ENCODE results near the gene PARD3. TPM values are rescaled to one million over a fixed set of nuclear protein-coding genes. Genes with fewer than 3 reads are reported as not detected.

Gene PARD3
- total and polyA plus RNA-seq, 7 experiments from 2014 or later, result 0.19 to 1.2 (median 0.43) TPM

DNA sequence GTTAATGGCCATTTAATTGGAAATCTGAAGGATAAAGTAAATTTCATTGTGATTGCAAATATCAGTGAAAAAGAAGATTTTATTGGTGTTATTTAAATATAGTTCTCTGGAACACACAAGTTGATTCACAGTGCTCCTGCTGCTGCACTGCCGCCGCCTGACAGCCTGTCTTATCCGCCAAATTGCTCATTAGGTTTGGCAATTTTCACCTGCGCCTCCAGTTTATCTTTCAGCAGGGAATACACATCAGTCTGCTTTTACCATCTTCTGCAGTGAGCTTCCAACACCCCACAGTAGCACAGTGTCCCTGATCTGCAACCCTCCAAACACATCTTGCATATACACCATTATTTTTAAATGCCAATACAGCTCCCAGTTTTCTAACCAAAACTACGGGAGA, 308.3 kb downstream of the PARD3 start:
- no peak overlapping the region for H3K27ac Mint-ChIP-seq
- CTCF ChIA-PET, result no interaction called here
- no peaks in the 10 kb centered on the region for H3K9me3 ChIP-seq (ENCODE audit: control insufficient read depth in 2 of 3, low read length in 3 of 3)
- H3K36me3 ChIP-seq (ENCODE audit: control insufficient read depth in 2 of 3, insufficient read depth in 3 of 3, low read length in 3 of 3), result no peaks in the 10 kb centered on the region
- H3K9me3 Mint-ChIP-seq, result no peaks in the 10 kb centered on the region
- intact Hi-C loops (cut with micrococcal nuclease), result no loop called here
- no peaks in the 10 kb centered on the region for H3K4me1 ChIP-seq (ENCODE audit: control insufficient read depth in 2 of 2, insufficient read depth in 2 of 2, low read length in 2 of 2)
- DNase-seq, result no peak
- no peak overlapping the region for H3K27ac ChIP-seq (ENCODE audit: low read depth, low read length)
- no peaks in the 10 kb centered on the region for H3K27me3 ChIP-seq (ENCODE audit: control insufficient read depth in 2 of 2, insufficient read depth in 2 of 2, low read length in 2 of 2)
- no peak overlapping the region for H3K4me3 Mint-ChIP-seq
- H3K36me3 Mint-ChIP-seq, result no peaks in the 10 kb centered on the region
- no peaks in the 10 kb centered on the region for H3K4me1 Mint-ChIP-seq
- peaks cover 0 to 4% (median 0%) of the 10 kb centered on the region in 5 donors for H3K27me3 Mint-ChIP-seq
- POLR2A ChIA-PET, result no interaction called here
- H3K4me3 ChIP-seq (ENCODE audit: low read length), result no peak overlapping the region
- ATAC-seq, result no peak

DNA sequence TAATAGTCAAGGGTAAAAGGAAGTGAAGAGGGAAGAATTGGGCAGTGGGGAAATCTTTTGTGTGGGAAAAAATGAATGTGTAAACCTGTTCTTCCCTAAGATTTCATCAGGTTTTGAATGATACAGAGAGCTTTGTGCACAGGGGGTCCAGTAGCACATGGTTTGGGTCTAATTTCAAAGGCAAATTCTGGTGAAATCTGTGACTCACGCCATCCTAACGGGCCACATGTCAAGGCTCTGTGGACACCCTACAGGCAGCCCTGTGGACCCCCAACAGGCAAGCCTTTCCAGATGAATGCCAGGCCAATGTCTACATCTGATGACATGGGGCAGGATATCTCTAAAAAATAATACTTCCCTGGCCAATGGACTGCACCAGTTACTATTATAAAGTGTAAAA, 309.8 kb downstream of the PARD3 start:
- Histone ChIP-seq H3K4me3 (ENCODE audit: low read length) (no peak overlapping the region), H3K27me3 (ENCODE audit: control insufficient read depth in 2 of 2, insufficient read depth in 2 of 2, low read length in 2 of 2) (no peaks in the 10 kb centered on the region), H3K36me3 (ENCODE audit: control insufficient read depth in 2 of 3, insufficient read depth in 3 of 3, low read length in 3 of 3) (no peaks in the 10 kb centered on the region), H3K9me3 (ENCODE audit: control insufficient read depth in 2 of 3, low read length in 3 of 3) (no peaks in the 10 kb centered on the region), H3K4me1 (ENCODE audit: control insufficient read depth in 2 of 2, insufficient read depth in 2 of 2, low read length in 2 of 2) (no peaks in the 10 kb centered on the region), H3K27ac (ENCODE audit: low read depth, low read length) (no peak overlapping the region)
- no peak for DNase-seq
- Mint-ChIP-seq H3K27me3 (peaks cover 0 to 4% (median 0%) of the 10 kb centered on the region in 5 donors), H3K9me3 (no peaks in the 10 kb centered on the region), H3K4me3 (no peak overlapping the region), H3K27ac (no peak overlapping the region), H3K4me1 (no peaks in the 10 kb centered on the region), H3K36me3 (no peaks in the 10 kb centered on the region)
- CTCF ChIA-PET, result no interaction called here
- ATAC-seq, result no peak
- intact Hi-C loops (cut with micrococcal nuclease), result no loop called here
- POLR2A ChIA-PET, result no interaction called here

DNA sequence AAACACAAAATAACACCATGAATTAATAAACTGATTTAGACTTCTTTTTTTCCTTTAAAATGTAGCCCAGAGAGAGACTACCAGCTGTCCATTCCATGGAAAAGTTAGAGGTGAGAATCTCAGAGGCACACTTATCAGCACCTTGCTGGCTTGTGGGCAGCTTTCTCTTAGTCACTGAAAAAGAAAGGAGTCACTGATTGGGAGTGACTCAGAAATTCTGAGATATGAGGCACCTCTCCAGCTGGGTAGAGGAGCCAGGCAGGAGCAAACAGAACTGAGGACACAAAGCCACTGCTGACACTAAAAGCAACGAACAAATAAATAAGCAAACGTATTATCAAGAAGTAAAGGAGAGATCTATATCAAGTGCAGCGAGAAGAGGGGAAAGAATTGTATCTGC, 310.6 kb downstream of the PARD3 start:
- H3K4me1 ChIP-seq (ENCODE audit: control insufficient read depth in 2 of 2, insufficient read depth in 2 of 2, low read length in 2 of 2), result no peaks in the 10 kb centered on the region
- Mint-ChIP-seq H3K27me3 (peaks cover 0 to 4% (median 0%) of the 10 kb centered on the region in 5 donors), H3K4me3 (no peak overlapping the region), H3K4me1 (no peaks in the 10 kb centered on the region), H3K9me3 (no peaks in the 10 kb centered on the region), H3K36me3 (no peaks in the 10 kb centered on the region), H3K27ac (no peak overlapping the region)
- no peak overlapping the region for H3K4me3 ChIP-seq (ENCODE audit: low read length)
- CTCF ChIA-PET, result no interaction called here
- intact Hi-C loops (cut with micrococcal nuclease), result no loop called here
- no peaks in the 10 kb centered on the region for H3K27me3 ChIP-seq (ENCODE audit: control insufficient read depth in 2 of 2, insufficient read depth in 2 of 2, low read length in 2 of 2)
- no peak for DNase-seq
- H3K9me3 ChIP-seq (ENCODE audit: control insufficient read depth in 2 of 3, low read length in 3 of 3), result no peaks in the 10 kb centered on the region
- POLR2A ChIA-PET, result no interaction called here
- no peak overlapping the region for H3K27ac ChIP-seq (ENCODE audit: low read depth, low read length)
- no peaks in the 10 kb centered on the region for H3K36me3 ChIP-seq (ENCODE audit: control insufficient read depth in 2 of 3, insufficient read depth in 3 of 3, low read length in 3 of 3)
- no peak for ATAC-seq

DNA sequence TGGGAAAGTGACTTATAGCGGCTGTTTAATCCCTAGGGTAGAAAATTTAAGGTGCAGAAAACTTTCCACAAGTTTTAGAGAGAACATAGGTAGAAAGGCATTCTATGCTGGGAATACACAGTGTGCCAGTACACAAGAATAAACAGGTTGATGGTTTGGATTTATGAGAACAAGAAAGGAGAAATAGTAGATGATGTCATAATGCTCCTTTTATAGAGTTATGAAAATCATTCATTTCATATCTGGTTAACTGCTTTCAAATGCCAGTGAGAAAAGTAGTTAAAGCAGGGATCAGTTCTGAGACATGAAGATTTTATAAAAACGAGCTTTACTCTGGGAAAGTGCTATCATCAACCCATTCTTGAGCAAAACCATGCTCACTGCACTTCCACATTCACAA, 311.4 kb downstream of the PARD3 start:
- Mint-ChIP-seq H3K27ac (no peak overlapping the region), H3K4me1 (no peaks in the 10 kb centered on the region), H3K27me3 (peaks cover 0 to 4% (median 0%) of the 10 kb centered on the region in 5 donors), H3K9me3 (no peaks in the 10 kb centered on the region), H3K36me3 (no peaks in the 10 kb centered on the region), H3K4me3 (no peak overlapping the region)
- no peak for DNase-seq
- ChIA-PET CTCF (no interaction called here), POLR2A (no interaction called here)
- no peaks in the 10 kb centered on the region for H3K36me3 ChIP-seq (ENCODE audit: control insufficient read depth in 2 of 3, insufficient read depth in 3 of 3, low read length in 3 of 3)
- no peak overlapping the region for H3K27ac ChIP-seq (ENCODE audit: low read depth, low read length)
- intact Hi-C loops (cut with micrococcal nuclease), result no loop called here
- no peaks in the 10 kb centered on the region for H3K4me1 ChIP-seq (ENCODE audit: control insufficient read depth in 2 of 2, insufficient read depth in 2 of 2, low read length in 2 of 2)
- no peaks in the 10 kb centered on the region for H3K9me3 ChIP-seq (ENCODE audit: control insufficient read depth in 2 of 3, low read length in 3 of 3)
- no peak overlapping the region for H3K4me3 ChIP-seq (ENCODE audit: low read length)
- H3K27me3 ChIP-seq (ENCODE audit: control insufficient read depth in 2 of 2, insufficient read depth in 2 of 2, low read length in 2 of 2), result no peaks in the 10 kb centered on the region
- no peak for ATAC-seq

DNA sequence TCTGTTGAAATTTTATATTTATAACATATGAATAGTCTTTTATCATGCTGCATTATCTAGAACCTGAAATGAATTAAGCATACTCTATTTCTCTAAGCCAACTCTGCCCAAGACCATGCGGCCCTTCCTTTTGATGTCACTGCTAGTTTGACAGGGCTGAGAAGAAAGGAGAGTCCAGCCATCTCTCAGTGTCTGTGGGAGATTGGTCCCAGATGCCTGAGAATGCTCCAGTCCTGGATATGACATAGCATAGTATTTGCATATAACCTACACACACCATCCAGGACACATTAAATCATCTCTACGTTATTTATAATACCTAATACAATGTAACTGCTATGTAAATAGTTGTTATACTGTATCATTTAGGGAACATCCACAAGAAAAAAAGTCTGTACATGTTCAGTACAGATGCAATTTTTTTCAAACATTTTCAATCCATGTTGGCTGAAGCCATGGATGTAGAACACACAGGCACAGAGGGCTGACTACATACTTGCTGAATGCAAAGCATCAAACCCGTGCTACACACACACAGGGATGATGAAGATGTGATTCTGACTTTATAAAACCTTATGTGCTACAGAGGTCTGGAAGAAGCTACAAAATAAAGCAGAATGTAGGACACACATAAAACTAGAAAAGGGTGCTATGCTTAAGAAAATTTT, 315.4 kb downstream of the PARD3 start:
- no peaks in the 10 kb centered on the region for H3K9me3 ChIP-seq (ENCODE audit: control insufficient read depth in 2 of 3, low read length in 3 of 3)
- no peak overlapping the region for H3K27ac Mint-ChIP-seq
- H3K36me3 ChIP-seq (ENCODE audit: control insufficient read depth in 2 of 3, insufficient read depth in 3 of 3, low read length in 3 of 3), result no peaks in the 10 kb centered on the region
- intact Hi-C loops (cut with micrococcal nuclease), result no loop called here
- no peaks in the 10 kb centered on the region for H3K4me1 Mint-ChIP-seq
- H3K9me3 Mint-ChIP-seq, result no peaks in the 10 kb centered on the region
- H3K4me3 Mint-ChIP-seq, result no peak overlapping the region
- H3K27me3 Mint-ChIP-seq, result peaks cover 0 to 1% (median 0%) of the 10 kb centered on the region in 5 donors
- no peaks in the 10 kb centered on the region for H3K27me3 ChIP-seq (ENCODE audit: control insufficient read depth in 2 of 2, insufficient read depth in 2 of 2, low read length in 2 of 2)
- POLR2A ChIA-PET, result no interaction called here
- H3K36me3 Mint-ChIP-seq, result no peaks in the 10 kb centered on the region
- ATAC-seq, result no peak
- CTCF ChIA-PET, result no interaction called here
- no peak overlapping the region for H3K4me3 ChIP-seq (ENCODE audit: low read length)
- DNase-seq, result no peak
- no peaks in the 10 kb centered on the region for H3K4me1 ChIP-seq (ENCODE audit: control insufficient read depth in 2 of 2, insufficient read depth in 2 of 2, low read length in 2 of 2)
- H3K27ac ChIP-seq (ENCODE audit: low read depth, low read length), result no peak overlapping the region

DNA sequence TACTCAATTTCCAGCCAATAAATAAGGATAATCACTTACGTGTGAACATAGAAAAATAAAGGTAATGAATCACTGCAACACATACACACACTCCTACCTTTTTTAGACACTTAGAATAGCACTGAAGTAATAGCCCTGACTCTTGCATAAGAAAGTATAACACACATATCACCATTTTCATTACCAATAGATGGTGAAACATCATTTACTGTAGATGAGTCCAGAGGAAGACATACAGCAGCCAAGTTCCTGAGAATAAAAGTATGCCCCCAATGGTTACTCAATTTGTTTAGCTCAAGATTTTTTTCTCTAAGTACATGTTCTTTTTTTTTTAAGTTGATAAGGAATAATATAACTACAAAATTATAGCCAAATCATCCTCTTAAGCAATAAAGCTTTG, 316.3 kb downstream of the PARD3 start:
- peaks cover 0 to 1% (median 0%) of the 10 kb centered on the region in 5 donors for H3K27me3 Mint-ChIP-seq

DNA sequence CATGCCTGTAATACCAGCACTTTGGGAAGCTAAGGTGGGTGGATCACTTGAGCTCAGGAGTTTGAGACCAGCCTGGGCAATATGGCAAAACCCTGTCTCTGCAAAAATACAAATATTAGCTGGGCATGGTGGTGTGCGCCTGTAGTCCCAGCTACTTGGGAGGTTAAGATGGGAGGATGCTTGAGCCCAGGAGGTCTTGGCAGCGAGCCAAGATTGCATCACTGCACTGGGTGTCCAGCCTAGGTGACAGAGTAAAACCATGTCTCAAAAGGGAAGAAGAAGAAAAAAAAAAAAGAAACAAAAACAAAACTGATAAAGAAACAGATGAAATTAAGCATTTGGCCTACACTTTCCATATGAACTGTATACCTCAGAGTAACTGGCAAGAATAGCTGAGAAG, 319.2 kb downstream of the PARD3 start:
- peaks cover 0 to 1% (median 0%) of the 10 kb centered on the region in 5 donors for H3K27me3 Mint-ChIP-seq
- no peak overlapping the region for H3K4me3 Mint-ChIP-seq
- DNase-seq (no peak), ATAC-seq (no peak)
- Histone ChIP-seq H3K4me3 (ENCODE audit: low read length) (no peak overlapping the region), H3K36me3 (ENCODE audit: control insufficient read depth in 2 of 3, insufficient read depth in 3 of 3, low read length in 3 of 3) (no peaks in the 10 kb centered on the region), H3K9me3 (ENCODE audit: control insufficient read depth in 2 of 3, low read length in 3 of 3) (no peaks in the 10 kb centered on the region), H3K27ac (ENCODE audit: low read depth, low read length) (no peak overlapping the region), H3K4me1 (ENCODE audit: control insufficient read depth in 2 of 2, insufficient read depth in 2 of 2, low read length in 2 of 2) (no peaks in the 10 kb centered on the region), H3K27me3 (ENCODE audit: control insufficient read depth in 2 of 2, insufficient read depth in 2 of 2, low read length in 2 of 2) (no peaks in the 10 kb centered on the region)
- H3K9me3 Mint-ChIP-seq, result no peaks in the 10 kb centered on the region
- no peak overlapping the region for H3K27ac Mint-ChIP-seq
- no peaks in the 10 kb centered on the region for H3K36me3 Mint-ChIP-seq
- no peaks in the 10 kb centered on the region for H3K4me1 Mint-ChIP-seq
- POLR2A ChIA-PET, result no interaction called here
- intact Hi-C loops (cut with micrococcal nuclease), result no loop called here
- CTCF ChIA-PET, result no interaction called here

More for the DNA sequence above, 316.3 kb downstream of the PARD3 start:
- Mint-ChIP-seq H3K36me3 (no peaks in the 10 kb centered on the region), H3K27ac (no peak overlapping the region), H3K9me3 (no peaks in the 10 kb centered on the region), H3K4me1 (no peaks in the 10 kb centered on the region), H3K4me3 (no peak overlapping the region)
- DNase-seq, result no peak
- intact Hi-C loops (cut with micrococcal nuclease), result no loop called here
- Histone ChIP-seq H3K27me3 (ENCODE audit: control insufficient read depth in 2 of 2, insufficient read depth in 2 of 2, low read length in 2 of 2) (no peaks in the 10 kb centered on the region), H3K27ac (ENCODE audit: low read depth, low read length) (no peak overlapping the region), H3K9me3 (ENCODE audit: control insufficient read depth in 2 of 3, low read length in 3 of 3) (no peaks in the 10 kb centered on the region), H3K4me3 (ENCODE audit: low read length) (no peak overlapping the region), H3K4me1 (ENCODE audit: control insufficient read depth in 2 of 2, insufficient read depth in 2 of 2, low read length in 2 of 2) (no peaks in the 10 kb centered on the region), H3K36me3 (ENCODE audit: control insufficient read depth in 2 of 3, insufficient read depth in 3 of 3, low read length in 3 of 3) (no peaks in the 10 kb centered on the region)
- no peak for ATAC-seq
- ChIA-PET CTCF (no interaction called here), POLR2A (interaction anchor here (0.6 kb wide), 1 partner anchor 676 kb away, joined by 3 read pairs; no protein-coding TSS in a partner anchor)

All from naive thymus-derived CD4-positive, alpha-beta T cell (primary cell).